GM19023 (cell line): ENCODE measurements around the gene TPM1.
"Not testable (repeated sequence)": the region's sequence is repeated elsewhere in the genome, so short reads cannot be mapped to it uniquely, and the experiment has no call there.

Experiments
- ATAC-seq: cut with Tn5 transposase; IDR thresholded peaks from one replicate; pipeline ENCODE4 v1.9.1; 2021; ENCODE audit warnings: mild to moderate bottlenecking, moderate library complexity; ENCODE audit not compliant: unreplicated experiment

TPM1 gene

DNA sequence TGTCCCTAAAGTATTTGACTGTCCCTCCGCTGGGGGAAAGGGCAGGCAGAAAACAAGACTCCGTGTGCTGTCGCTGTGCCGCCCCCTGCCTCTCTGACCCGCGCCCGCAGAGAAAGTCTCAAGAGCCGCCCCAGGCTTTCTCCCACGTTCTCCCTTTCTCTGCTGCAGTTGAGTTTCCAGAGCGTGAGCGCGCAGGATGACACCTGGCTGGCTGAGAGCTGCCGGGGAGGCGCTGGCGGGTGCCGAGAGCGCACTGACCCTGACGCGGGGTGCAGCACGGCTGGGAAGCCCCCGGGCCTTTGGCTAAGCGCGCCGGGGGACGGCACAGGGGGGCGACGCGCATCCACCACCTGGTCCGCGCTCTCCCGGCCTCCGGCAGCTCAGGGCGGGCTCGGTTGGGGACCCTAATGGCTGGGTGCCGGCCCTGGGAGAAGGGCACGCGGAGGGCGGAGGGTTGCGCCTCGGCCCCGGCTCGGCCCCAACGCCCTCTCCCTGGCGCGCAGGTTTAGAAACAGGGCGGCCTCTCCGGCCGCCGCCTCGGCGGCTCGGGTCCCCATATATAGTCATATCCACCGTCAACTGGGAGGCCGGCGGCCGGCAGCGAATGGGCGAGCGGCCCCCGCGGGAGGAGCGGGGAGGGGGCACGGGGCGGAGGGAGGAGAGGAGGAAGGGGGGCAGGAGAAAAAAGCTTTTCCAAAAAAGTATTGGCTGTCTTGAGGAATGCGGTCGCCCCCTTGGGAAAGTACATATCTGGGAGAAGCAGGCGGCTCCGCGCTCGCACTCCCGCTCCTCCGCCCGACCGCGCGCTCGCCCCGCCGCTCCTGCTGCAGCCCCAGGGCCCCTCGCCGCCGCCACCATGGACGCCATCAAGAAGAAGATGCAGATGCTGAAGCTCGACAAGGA, at the start of gene TPM1:
TSS of gene TPM1 (plus strand) at position 774 of the 903 bp plus-strand sequence. CDS start at position 857, 83 bp downstream.
- ATAC-seq = no peak

DNA sequence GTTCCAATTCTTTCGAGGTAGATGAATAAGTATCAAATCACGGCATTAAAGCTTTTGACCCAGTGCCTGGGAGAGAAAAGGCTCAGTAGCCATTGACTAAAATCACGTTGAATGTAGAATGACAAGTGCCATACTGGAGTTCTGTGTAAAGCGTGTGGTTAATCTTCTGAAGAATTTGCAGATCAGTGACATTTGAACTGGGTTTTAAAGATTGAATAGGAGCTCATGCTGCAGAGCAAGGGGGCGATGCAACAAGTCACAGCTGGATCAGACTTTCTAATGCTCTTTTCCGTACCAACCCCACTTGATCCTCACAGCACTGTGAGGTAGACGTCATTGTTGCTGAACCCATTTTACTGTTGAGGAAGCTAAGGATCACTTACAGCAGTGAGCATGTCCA, 49.5 kb upstream of the TPM1 start:
- ATAC-seq = no peak

DNA sequence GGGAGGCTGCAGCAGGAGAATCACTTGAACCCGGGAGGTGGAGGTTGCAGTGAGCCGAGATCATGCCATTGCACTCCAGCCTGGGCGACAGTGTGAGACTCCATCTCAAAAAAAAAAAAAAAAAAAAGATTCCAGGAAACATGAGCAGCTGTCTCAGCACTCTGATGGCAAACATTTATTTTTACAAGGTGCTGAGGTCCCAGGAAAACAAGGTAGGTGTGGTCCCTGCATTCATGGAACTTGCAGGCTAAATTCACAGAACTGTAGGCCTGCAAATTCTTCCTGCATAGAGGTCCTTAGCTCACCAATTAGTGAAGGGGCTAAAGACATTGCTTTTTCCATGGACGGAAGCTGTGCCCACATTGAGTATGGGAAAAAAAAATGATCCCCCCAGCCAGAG, 48.9 kb upstream of the TPM1 start:
- not testable (repeated sequence) for ATAC-seq

DNA sequence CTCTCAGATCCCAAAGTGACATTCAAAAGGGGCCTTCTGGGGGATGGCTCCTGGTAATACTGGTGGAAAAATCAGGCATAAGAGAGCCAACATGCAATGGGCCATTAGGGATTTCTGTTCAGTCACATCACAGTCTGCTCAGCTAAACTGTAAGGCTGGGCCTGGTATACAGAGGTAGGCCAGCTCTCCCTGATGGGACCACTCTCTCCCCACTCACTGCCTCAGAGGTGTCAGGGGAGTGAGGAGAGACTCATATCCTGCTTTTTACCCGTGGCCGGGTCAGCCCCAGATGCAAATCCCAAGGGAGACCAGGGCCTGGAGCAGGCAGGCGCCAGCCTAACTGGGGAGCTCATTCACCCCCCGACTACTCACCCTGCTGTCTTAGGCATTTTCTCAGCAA, 48.1 kb upstream of the TPM1 start:
- ATAC-seq = no peak

DNA sequence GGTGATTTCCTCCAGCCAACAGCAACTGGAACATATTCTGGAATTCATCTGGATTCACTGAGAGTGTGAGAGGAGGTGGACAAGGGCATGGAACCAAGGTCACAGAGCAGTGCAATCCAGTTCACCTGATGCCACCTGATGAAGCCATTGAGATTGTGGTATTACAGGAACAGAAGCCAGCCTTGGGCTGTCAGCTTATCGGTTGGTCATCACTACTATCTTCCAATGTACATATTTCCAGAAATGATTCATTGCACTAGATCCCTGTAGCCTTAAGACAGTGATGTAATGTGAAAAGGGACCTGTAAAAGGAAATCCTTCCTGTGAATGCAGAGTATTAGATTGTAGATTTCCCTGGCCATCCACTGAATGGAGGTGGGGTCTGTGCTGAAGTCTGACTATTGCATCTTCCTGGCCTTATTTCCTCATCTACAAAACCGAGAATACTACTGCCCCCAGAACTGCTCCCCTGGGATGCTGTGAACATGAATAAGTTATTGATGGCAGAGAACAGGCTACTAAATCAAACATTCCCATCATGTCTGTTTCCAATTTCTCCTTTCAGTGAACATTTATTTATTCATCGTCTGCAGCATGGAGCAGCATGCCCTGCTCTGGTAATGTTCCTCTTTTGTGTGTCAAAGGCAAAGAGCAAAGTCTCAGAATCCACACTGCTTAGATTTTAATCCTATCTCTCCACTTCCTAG, 47.4 kb upstream of the TPM1 start:
- ATAC-seq = no peak

DNA sequence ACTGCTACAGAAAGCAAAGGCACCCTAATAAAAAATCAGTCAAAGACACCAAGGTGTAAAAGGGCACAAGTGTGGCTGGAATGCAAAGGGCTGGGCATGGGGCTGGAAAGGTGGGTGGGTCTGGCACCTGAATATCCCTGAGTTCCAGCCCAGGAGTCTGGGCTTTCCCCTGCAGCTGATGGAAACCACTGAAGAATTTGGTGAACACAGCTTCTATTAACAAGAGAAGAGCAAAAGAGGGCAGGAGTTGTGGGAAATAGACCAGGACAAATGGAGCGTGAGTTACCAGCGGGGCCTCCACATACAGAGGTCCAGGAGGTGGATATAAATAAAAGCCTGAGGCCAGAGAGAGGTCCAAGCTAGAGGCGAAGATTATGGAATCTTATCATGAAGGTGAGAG, 45.1 kb upstream of the TPM1 start:
- no peak for ATAC-seq

DNA sequence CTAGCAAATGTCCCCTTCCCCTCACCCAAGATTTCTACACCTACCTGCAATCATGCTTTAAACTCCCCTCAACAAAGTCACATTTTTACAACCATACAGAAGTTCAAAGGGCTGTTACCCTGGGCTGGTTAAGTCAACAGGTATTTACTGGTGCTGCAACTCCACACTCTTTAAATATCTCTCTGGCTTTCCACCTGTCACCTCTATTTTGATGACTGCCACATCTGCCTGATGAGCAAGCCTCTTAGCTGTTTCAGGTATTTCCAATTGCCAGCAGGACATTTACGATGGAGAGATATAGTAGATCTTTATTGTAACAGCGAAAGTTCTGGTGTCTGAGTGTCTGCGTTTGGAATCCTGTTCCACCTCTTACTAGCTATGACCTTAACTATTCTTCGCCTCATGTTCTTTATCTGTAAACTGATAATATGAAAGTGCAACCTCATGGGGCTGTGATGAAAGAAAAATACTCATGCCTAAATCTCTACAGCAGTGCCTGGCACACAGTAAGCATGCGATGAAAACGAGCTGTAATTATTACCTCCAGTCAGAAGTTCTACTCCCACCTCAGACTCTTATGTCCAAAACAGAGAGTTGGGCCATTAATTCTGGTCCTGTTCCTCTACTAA, 44.2 kb upstream of the TPM1 start:
- no peak for ATAC-seq

DNA sequence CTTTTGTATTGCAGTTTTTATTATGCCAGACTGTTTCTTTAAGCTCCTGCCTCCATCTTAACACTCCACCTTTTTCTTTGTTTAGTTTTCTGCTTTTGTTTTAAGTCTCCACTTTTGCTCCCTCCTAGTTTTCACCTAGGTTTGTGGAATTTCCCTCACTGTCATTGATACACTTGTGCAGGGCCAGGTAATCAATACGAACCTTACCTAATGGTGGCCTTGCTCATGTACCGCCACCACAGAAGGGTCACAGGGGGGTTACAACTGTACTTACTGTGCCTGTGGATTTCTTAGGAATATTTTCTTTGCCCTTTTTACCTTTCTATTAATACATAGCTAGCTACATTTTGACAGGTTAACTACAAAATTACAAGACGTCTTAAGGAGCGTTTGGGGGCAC, 43.4 kb upstream of the TPM1 start:
- ATAC-seq = no peak

DNA sequence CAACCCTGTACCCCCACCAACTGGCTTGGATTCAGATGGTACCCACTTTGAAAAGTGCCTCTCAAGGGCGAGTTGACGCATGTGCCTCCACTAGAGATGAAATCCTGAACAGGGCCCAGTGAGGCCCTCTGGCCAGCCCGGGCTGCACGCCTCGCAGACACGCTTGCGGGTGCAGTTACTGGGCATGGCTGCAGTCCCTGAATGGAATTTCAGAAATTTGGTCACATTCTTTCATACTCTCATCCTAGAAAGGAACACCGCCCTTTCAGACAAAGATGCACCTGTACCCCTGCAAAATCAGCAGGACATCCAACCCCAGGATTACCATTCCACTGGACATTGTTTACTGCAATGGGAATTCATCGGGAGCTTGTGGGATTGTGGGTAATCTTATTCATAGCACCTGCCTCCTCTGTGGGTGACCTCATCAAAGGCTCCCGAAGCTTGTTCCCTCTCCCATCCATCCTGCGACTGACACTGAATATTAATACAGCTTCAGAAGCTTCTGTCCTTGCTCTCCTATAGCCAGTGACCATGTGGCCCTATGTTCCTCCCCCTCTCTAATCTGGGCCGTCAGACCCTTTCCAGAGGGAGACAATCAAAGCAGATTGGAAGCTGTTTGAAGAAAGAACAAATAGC, 42.5 kb upstream of the TPM1 start:
- no peak for ATAC-seq

DNA sequence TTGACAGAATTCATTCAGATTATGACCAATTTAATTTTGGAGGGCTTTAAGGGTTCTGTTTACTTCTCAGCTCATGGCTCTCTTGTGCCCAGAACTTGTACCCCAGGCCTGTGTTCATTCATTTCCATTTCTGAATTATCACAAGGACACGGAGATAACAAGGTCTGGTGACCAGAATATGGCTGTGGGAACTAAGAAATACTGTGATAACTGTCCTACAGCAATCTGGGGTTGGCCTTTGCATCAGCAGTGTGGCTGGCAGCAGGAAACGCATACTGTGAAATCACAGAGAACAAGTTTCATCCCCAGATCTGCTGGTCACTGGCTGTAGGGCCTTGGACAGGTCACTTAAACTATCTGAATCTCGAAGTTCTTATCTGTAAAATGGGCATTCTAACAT, 41.8 kb upstream of the TPM1 start:
- no peak for ATAC-seq

DNA sequence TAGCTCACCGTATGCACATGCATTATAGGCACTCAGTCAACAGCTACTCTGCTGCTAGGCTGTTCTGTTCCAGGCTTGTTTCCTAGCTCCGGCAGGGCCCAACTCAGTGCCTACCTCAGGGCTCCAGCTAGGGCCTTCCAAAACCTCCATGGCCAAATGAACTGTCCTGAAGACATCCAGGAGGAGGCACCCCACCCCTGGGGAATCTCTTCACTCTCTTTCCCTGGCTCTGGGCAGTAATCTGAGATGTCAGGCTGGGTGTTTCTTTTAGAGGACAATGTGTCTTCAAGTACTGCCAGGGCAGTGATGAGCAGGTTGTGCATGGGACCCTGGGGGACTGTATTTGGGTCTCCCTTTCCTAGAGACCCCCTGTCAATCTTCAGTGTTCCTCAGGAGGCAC, 38.3 kb upstream of the TPM1 start:
- no peak for ATAC-seq

DNA sequence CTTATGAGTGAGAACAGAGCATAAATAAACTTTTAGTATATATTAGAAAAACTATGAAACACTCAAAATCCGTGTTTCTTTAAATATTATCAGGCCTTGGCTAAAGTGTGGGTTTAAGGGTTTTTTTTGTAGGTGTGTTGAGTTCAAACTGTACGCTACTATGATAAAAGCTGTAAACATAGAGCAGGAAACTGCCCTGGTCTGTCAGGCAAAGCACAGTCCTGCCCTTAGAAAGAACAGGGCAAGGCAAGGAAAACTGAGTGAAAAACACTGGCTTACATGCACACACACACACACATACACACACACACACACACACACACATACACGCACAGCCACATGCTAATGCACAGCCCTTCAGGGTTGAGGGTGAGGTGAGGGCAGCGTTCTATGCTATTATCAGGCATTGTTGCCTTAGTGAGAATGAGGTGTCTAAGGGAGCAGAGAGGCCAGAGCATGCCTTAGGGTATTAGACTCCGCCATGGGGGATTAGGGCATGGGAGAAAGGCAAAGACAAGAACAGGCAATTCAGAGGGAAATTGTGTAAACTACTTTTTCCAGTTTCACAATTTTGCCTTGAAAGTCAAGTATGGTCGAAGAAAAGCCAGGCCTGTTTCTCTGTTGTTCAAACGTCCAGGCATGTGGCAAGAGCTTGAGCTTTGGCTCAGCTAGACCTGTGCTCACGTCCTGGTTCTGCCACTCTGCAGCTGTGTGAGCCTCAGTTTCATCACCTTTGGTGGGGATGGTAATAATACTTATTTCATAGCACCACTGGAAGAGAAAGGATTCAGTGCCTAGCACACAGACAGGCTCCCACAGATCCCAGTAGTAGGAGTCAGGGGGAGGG, 36.3 kb upstream of the TPM1 start:
- no peak for ATAC-seq

DNA sequence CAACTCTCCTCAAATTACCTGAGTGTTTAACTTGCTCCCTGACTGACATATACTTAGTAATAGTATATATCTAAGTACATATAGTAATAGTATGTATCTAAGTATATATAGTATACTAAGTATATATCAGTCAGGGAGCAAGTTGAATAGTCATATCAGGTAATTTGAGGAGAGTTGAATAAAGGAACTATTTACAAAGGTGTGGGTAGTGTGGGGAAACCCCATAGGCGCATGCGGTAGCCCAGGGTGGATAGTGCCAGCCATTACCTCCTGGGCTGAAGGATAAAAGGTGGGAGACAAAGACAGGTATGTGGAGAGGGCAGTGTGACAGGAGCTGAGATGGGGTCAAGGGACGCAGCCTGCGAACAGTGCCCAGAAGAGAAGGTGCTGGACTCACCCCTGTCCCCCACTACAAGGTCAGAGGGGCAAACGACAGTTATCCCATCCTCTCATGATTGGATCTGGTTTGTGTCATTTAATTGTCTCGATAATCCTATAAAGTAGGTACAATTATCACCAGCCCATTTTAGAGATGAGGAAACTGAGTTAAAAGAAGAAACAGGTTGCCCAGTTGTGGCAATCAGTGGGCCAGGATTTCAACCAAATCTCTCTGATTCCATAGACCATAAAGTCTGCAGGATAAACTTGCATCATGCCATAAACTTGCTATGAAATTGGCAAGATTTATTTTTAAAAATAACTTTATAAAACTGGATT, 34.1 kb upstream of the TPM1 start:
- no peak for ATAC-seq

DNA sequence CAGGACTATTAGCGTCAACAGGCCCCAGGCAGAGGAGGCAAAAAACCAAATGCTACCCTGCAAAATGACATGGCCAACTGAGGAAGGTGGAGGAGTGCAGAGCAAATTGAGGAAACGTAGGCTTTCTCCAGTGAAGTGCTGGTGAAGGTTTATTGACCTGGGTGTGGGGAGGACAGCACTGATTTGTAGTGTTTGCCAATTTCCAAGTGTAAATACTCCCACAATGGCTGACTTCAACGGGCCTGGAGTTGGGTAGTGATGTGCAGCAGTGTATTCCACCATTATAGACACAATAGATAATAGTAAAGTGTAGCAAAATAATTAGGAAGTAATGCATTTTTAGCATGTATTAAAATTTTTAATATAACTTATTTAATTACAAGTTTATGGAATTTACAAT, 32.2 kb upstream of the TPM1 start:
- ATAC-seq = no peak

DNA sequence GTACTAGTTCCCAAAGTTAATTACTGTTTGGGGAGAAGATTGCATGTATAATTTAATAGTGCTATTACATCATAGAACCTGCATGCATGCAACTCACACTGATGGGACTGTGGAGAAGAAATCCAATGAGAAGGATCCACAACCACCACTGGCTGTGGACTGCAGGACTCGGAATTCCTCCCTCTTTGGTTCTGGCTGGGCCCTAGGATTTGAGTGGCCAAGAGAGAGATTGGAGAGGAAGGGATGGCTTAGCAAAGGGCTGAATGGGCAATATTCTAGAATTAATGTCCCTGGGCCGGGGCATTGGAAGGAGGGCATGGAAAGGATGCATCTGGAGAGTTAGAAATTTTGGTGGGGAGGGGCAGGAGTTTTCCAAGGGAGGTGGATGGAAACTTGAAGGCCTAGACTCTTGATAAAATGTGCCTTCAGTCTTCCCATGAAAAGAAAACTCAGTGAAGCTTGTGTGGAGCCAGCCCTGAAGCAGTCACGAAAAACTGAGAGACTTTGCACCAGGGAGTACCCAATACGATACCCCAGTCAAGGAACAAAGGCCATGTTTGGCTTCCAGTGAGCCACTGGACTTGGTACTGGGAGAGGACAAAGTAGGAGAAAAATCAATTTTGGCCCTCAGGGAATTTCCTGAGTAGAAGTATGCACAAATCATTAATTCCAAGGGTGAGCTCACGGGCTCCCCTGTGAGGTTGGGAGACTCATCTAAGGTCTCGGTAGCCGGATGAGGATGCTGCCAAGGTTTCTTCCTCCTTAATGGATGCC, 31.4 kb upstream of the TPM1 start:
- ATAC-seq = no peak

DNA sequence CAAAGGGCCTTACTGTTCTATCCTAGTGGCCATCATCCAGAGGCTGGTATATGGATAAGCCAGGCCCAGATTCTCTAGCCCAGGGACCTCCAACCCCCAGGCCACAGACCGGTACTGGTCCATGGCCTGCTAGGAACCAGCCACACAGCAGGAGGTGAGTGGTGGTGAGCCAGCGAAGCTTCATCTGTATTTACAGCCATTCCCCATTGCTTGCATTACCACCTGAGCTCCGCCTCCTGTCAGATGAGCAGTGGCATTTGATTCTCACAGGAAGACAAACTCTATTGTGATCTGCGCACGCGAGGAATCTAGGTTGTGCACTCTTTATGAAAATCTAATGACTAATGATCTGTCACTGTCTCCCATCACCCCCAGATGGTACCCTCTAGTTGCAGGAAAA, 30.1 kb upstream of the TPM1 start:
- no peak for ATAC-seq

DNA sequence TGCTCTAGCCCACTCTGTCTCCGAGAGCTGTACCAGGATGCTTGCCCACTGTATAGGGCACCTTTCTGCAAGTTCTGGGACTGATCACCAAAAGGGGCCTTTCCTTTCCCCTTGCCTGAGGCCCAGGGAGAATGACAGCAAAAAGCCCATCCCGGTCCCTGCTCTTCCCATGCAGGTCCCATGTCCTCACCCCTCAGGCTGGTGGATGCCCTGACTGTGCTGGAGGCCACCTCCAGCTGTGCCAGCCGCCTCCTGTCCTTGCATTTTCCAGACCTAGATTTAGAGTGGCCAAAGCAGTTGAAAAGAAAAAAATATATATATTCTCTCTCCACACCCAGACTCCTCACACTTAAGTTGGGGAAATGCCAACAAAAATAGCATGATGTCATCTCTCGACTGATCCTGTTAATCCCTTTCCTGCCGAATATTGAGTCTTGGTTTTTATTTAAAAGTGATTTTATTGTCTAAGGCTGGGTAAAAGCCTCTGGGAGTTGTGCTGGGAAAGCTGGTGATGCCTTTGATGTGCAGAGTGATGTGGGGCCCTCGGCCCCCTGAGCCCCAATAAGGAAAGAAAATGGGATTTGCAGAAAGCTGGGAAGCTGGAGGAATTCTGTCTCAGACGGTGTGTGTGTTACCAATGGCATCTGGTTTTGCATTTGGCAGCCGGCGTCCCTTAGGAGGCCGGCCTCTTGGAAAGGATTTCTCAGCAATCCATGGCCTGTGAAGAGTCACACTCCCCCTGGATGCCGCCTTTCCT, 29.3 kb upstream of the TPM1 start:
- ATAC-seq = no peak

DNA sequence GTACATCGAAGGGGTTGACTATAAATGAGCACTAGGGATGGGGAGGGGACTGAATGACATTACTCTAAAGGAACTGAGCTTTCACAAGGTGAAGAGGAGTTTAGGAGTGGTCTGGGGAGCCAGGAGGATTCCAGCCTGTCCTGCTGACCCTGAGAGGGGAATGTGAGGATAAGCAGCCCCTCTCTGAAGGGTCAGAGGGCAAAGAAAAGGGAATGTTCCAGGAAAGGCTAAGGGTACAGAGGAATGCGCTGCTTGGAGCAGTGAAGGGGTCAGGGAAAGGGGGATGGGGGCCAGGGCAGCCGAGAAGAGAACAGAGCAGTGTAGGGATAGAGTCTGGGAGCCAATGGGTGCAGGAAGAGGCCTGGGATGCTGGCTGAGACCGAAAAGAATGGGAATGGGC, 28.0 kb upstream of the TPM1 start:
- ATAC-seq = no peak
